K562 (cell line): ENCODE results near the gene TEPSIN.

Source experiments
- CEBPB ChIP-seq: fragments of 450-650 bp; IDR thresholded peaks from 2 replicates; pipeline ENCODE4 v1.6.1; 2016; ENCODE audit warnings: missing genetic modification characterization, missing compliant biosample characterization
- CHD1 ChIP-seq: fragments of 200-600 bp; sonication (generic); IDR thresholded peaks from one replicate; pipeline ENCODE4 v1.6.1; 2012; ENCODE audit warnings: mild to moderate bottlenecking, moderate library complexity, low read length, inconsistent platforms
- CLOCK ChIP-seq: fragments of 250-450 bp; sonication (Bioruptor Pico); IDR thresholded peaks from 2 replicates; pipeline ENCODE4 v1.4.0; 2020; ENCODE audit warnings: mild to moderate bottlenecking, moderate library complexity, borderline replicate concordance
- EHMT2 ChIP-seq: fragments of 450-650 bp; IDR thresholded peaks from 2 replicates; pipeline ENCODE4 v1.6.1; 2018; ENCODE audit warnings: antibody characterized with exemption
- EZH2 ChIP-seq: IDR thresholded peaks from 2 replicates; pipeline ENCODE4 v1.6.1; 2012; ENCODE audit warnings: low read depth, mild to moderate bottlenecking, inconsistent platforms, low read length, borderline replicate concordance
- HINFP ChIP-seq: fragments of 450-650 bp; conservative IDR thresholded peaks from 2 replicates; pipeline ENCODE4 v1.6.1; 2016; ENCODE audit warnings: missing genetic modification characterization, low read depth, mild to moderate bottlenecking, control low read depth, missing compliant biosample characterization
- HMG20B ChIP-seq: fragments of 250-450 bp; sonication (Bioruptor Pico); IDR thresholded peaks from 2 replicates; pipeline ENCODE4 v1.5.0; 2021; ENCODE audit warnings: mild to moderate bottlenecking
- JUND ChIP-seq, 2 experiments: IDR thresholded peaks; 2 replicates in 1 of 2; 3 replicates in 1 of 2; pipeline ENCODE4 v1.6.1; 2011; ENCODE audit warnings: borderline replicate concordance in 2 of 2, low read depth in 2 of 2, low read length in 2 of 2, improper control_type of control experiment in 1 of 2, missing biosample characterization in 1 of 2, missing genetic modification characterization in 1 of 2, missing genetic modification reagents in 1 of 2
- MTA3 ChIP-seq: fragments of 450-650 bp; formaldehyde crosslinking; IDR thresholded peaks from 2 replicates; pipeline ENCODE4 v1.6.1; 2017; ENCODE audit warnings: mild to moderate bottlenecking, borderline replicate concordance
- POLR2AphosphoS2 ChIP-seq: IDR thresholded peaks from 2 replicates; pipeline ENCODE4 v1.6.1; 2012; ENCODE audit warnings: low read length, improper control_type of control experiment
- SP2 ChIP-seq: IDR thresholded peaks from 2 replicates; pipeline ENCODE4 v1.6.1; 2011; ENCODE audit warnings: mild to moderate bottlenecking, low read depth, low read length, moderate library complexity; ENCODE audit not compliant: poor library complexity, severe bottlenecking; ENCODE audit errors: extremely low read depth
- ZBTB17 ChIP-seq: fragments of 450-650 bp; formaldehyde crosslinking; IDR thresholded peaks from 2 replicates; pipeline ENCODE4 v1.4.0; 2020; ENCODE audit warnings: mild to moderate bottlenecking
- ZNF512 ChIP-seq: IDR thresholded peaks from 2 replicates; pipeline ENCODE4 v1.6.1; 2016; ENCODE audit warnings: missing genetic modification characterization, missing compliant biosample characterization
- ZNF551 ChIP-seq: fragments of 250-450 bp; sonication (Bioruptor Pico); IDR thresholded peaks from 2 replicates; pipeline ENCODE4 v1.5.0; 2021; ENCODE audit warnings: mild to moderate bottlenecking, moderate library complexity

GRCh38 chr17:81233811-81234505 is 4.9 kb downstream of the TEPSIN start:
- no peak for TF ChIP-seq EHMT2
- TF ChIP-seq POLR2AphosphoS2, result no peak
- no peak for TF ChIP-seq CHD1
- no peak for TF ChIP-seq CEBPB
- no peak for TF ChIP-seq ZNF551 (CRISPR knock-in tag)
- no peak for TF ChIP-seq HMG20B (CRISPR knock-in tag)
- TF ChIP-seq MTA3, result no peak
- TF ChIP-seq JUND (IDR thresholded peaks at IDR 0.05; ENCODE audit: borderline replicate concordance, low read depth, low read length), result no peak
- no peak for TF ChIP-seq JUND (tag; IDR thresholded peaks at IDR 0.05; ENCODE audit: borderline replicate concordance, low read depth, low read length)
- TF ChIP-seq HINFP, result no peak
- TF ChIP-seq EZH2, result no peak
- no peak for TF ChIP-seq ZBTB17
- TF ChIP-seq ZNF512 (tag), result no peak
- TF ChIP-seq CLOCK (CRISPR knock-in tag), result no peak
- no peak for TF ChIP-seq SP2
